Ovary (tissue), 3 donors: ENCODE results near the gene NF1.

ENCODE experiments used
- EP300 ChIP-seq: sonication (generic); formaldehyde crosslinking; IDR thresholded peaks from one replicate; pipeline ENCODE4 v1.6.1; 2017; ENCODE audit warnings: antibody characterized with exemption
- POLR2A ChIP-seq: fragments of 450-650 bp; IDR thresholded peaks from one replicate; pipeline ENCODE4 v1.6.1; 2017; ENCODE audit warnings: antibody characterized with exemption, mild to moderate bottlenecking, moderate library complexity
- TF ChIP-seq, protein P1 (sequence below), 3 donors: fragments of 450-650 bp in 2 of 3; fragments of 200-600 bp in 1 of 3; IDR thresholded peaks; one replicate each; pipeline versions ENCODE4 v1.5.1 to v1.8.0; 2016 to 2022; ENCODE audit warnings: antibody characterized with exemption in 3 of 3, mild to moderate bottlenecking in 1 of 3
- donor health status: DM: no; HTN: no; CAD: no.

DNA sequence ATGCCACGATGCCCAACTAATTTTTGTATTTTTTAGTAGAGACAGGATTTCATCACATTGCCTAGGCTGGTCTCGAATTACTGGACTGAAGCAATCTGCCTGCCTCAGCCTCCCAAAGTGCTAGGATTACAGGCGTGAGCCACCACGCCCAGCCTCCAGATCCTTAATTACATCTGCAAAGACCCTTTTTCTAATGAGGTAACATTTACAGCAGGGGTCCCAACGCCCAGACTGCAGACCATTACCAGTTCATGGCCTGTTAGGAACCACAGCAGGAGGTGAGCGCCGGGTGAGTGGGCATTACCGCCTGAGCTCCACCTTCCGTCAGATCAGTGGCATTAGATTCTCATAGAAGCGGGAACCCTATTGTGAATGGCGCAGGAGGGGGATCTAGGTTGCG is 292.7 kb downstream of the NF1 start:
- TF ChIP-seq POLR2A = no peak
- TF ChIP-seq, protein P1, sequence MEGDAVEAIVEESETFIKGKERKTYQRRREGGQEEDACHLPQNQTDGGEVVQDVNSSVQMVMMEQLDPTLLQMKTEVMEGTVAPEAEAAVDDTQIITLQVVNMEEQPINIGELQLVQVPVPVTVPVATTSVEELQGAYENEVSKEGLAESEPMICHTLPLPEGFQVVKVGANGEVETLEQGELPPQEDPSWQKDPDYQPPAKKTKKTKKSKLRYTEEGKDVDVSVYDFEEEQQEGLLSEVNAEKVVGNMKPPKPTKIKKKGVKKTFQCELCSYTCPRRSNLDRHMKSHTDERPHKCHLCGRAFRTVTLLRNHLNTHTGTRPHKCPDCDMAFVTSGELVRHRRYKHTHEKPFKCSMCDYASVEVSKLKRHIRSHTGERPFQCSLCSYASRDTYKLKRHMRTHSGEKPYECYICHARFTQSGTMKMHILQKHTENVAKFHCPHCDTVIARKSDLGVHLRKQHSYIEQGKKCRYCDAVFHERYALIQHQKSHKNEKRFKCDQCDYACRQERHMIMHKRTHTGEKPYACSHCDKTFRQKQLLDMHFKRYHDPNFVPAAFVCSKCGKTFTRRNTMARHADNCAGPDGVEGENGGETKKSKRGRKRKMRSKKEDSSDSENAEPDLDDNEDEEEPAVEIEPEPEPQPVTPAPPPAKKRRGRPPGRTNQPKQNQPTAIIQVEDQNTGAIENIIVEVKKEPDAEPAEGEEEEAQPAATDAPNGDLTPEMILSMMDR (IDR thresholded peaks at IDR 0.05) = no peak
- no peak for TF ChIP-seq EP300
